ENCODE data around the gene UST.

GRCh38 chr6:148760258-148760534, 13.4 kb downstream of the UST start:
- TF ChIP-seq CTCF (IDR thresholded peaks at IDR 0.05; ENCODE audit: control extremely low read depth in 1 of 3, insufficient read depth in 1 of 3, low read depth in 1 of 3, low read length in 3 of 3) (no peak), CBX8 (IDR thresholded peaks at IDR 0.05; ENCODE audit: borderline replicate concordance, low read depth, low read length) (no peak), POLR2A (IDR thresholded peaks at IDR 0.05; ENCODE audit: control extremely low read depth in 1 of 2, low read depth in 2 of 2, low read length in 2 of 2) (no peak)

All from H1 (cell line).